Measurements from ENCODE around the gene GRM7. TPM values are rescaled to one million over a fixed set of nuclear protein-coding genes. Genes with fewer than 3 reads are reported as not detected.

GRM7 gene
- polyA plus RNA-seq, 1 donor from 2014 or later, result 23.8 TPM

DNA sequence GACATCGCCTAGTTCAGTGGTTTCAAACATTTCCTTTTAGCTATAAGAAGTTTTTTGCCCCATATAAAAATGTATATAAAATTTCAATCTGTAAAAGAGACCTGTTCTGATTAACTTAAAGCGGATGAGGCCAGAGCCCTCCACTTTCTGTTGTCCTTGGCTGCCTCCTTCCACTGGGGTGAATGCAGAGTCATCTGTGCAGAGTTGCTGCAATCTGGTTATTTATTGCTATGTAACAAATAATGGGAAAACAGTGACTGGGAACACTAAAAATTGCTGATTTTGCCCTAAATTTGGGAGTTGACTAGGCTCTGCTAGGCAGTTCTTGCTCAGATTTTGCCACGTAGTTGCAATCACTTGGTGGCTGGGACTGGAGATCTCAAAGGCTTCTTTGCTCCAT lies 637.8 kb downstream of the GRM7 start:
- no peak overlapping the region for H3K4me2 ChIP-seq (ENCODE audit: low read length)
- H4K20me1 ChIP-seq (ENCODE audit: insufficient read depth), result no peaks in the 10 kb centered on the region
- H3K27ac ChIP-seq (ENCODE audit: low read length), result no peak overlapping the region
- H3K4me3 ChIP-seq (ENCODE audit: low read length), result no peak overlapping the region
- no peaks in the 10 kb centered on the region for H3K9me3 ChIP-seq (ENCODE audit: low read length)
- TF ChIP-seq RAD21 (conservative IDR thresholded peaks at IDR 0.05), result no peak
- TF ChIP-seq, protein P1, sequence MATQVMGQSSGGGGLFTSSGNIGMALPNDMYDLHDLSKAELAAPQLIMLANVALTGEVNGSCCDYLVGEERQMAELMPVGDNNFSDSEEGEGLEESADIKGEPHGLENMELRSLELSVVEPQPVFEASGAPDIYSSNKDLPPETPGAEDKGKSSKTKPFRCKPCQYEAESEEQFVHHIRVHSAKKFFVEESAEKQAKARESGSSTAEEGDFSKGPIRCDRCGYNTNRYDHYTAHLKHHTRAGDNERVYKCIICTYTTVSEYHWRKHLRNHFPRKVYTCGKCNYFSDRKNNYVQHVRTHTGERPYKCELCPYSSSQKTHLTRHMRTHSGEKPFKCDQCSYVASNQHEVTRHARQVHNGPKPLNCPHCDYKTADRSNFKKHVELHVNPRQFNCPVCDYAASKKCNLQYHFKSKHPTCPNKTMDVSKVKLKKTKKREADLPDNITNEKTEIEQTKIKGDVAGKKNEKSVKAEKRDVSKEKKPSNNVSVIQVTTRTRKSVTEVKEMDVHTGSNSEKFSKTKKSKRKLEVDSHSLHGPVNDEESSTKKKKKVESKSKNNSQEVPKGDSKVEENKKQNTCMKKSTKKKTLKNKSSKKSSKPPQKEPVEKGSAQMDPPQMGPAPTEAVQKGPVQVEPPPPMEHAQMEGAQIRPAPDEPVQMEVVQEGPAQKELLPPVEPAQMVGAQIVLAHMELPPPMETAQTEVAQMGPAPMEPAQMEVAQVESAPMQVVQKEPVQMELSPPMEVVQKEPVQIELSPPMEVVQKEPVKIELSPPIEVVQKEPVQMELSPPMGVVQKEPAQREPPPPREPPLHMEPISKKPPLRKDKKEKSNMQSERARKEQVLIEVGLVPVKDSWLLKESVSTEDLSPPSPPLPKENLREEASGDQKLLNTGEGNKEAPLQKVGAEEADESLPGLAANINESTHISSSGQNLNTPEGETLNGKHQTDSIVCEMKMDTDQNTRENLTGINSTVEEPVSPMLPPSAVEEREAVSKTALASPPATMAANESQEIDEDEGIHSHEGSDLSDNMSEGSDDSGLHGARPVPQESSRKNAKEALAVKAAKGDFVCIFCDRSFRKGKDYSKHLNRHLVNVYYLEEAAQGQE (IDR thresholded peaks at IDR 0.05; ENCODE audit: borderline replicate concordance), result no peak
- TF ChIP-seq EP300 (conservative IDR thresholded peaks at IDR 0.05; ENCODE audit: poor library complexity, severe bottlenecking), result no peak
- no peak for TF ChIP-seq EZH2 (IDR thresholded peaks at IDR 0.05; ENCODE audit: borderline replicate concordance, insufficient read depth, low read length, poor library complexity, severe bottlenecking)
- TF ChIP-seq, protein P2, sequence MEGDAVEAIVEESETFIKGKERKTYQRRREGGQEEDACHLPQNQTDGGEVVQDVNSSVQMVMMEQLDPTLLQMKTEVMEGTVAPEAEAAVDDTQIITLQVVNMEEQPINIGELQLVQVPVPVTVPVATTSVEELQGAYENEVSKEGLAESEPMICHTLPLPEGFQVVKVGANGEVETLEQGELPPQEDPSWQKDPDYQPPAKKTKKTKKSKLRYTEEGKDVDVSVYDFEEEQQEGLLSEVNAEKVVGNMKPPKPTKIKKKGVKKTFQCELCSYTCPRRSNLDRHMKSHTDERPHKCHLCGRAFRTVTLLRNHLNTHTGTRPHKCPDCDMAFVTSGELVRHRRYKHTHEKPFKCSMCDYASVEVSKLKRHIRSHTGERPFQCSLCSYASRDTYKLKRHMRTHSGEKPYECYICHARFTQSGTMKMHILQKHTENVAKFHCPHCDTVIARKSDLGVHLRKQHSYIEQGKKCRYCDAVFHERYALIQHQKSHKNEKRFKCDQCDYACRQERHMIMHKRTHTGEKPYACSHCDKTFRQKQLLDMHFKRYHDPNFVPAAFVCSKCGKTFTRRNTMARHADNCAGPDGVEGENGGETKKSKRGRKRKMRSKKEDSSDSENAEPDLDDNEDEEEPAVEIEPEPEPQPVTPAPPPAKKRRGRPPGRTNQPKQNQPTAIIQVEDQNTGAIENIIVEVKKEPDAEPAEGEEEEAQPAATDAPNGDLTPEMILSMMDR (IDR thresholded peaks at IDR 0.05; ENCODE audit: poor library complexity, severe bottlenecking), result no peak
- no peak for TF ChIP-seq MXI1 (conservative IDR thresholded peaks at IDR 0.05; ENCODE audit: poor library complexity, severe bottlenecking)
- no peak for TF ChIP-seq TAF1 (IDR thresholded peaks at IDR 0.05; ENCODE audit: low read depth)
- TF ChIP-seq SMC3 (conservative IDR thresholded peaks at IDR 0.05; ENCODE audit: poor library complexity), result no peak
- no peak for TF ChIP-seq POLR2AphosphoS5 (IDR thresholded peaks at IDR 0.05)
- no peak overlapping the region for H3K9ac ChIP-seq (ENCODE audit: low read length)
- H3K36me3 ChIP-seq (ENCODE audit: insufficient read depth, low read length), result no peaks in the 10 kb centered on the region
- no peaks in the 10 kb centered on the region for H3K9me2 ChIP-seq (ENCODE audit: insufficient read depth, low read length)
- H3K27me3 ChIP-seq (ENCODE audit: insufficient read depth, low read depth, low read length), result no peaks in the 10 kb centered on the region
- H2AFZ ChIP-seq (ENCODE audit: low read depth, low read length), result no peak overlapping the region
- no peaks in the 10 kb centered on the region for H3K79me2 ChIP-seq (replicated peaks; ENCODE audit: insufficient read depth, low read length)
- no peaks in the 10 kb centered on the region for H3F3A ChIP-seq (ENCODE audit: insufficient read depth, low read length, poor library complexity, severe bottlenecking)

DNA sequence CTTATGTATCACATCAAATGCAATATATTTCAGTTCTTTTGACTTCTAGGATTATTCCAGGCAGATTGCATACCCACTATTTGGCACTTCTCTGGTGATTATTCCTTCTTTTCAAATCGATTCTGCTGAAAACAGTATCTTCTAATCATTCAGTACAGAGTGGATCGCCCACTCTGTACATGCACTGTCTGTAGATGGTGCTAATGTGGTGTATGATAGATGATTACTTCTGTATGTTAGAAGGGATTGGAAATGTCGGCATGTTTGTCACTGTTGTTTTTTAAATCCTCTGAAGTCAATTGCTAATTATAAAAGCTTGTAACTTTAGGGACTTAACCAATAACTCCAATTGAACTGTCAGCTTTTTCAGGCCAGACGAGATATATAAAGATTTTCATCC lies 642.5 kb downstream of the GRM7 start:
- Histone ChIP-seq H3K9me3 (ENCODE audit: low read length) (no peaks in the 10 kb centered on the region), H2AFZ (ENCODE audit: low read depth, low read length) (no peak overlapping the region), H4K20me1 (ENCODE audit: insufficient read depth) (no peaks in the 10 kb centered on the region), H3K27ac (ENCODE audit: low read length) (no peak overlapping the region), H3K27me3 (ENCODE audit: insufficient read depth, low read depth, low read length) (no peaks in the 10 kb centered on the region), H3K4me3 (ENCODE audit: low read length) (no peak overlapping the region), H3K36me3 (ENCODE audit: insufficient read depth, low read length) (no peaks in the 10 kb centered on the region), H3K9ac (ENCODE audit: low read length) (no peak overlapping the region), H3K79me2 (replicated peaks; ENCODE audit: insufficient read depth, low read length) (no peaks in the 10 kb centered on the region), H3F3A (ENCODE audit: insufficient read depth, low read length, poor library complexity, severe bottlenecking) (no peaks in the 10 kb centered on the region), H3K4me2 (ENCODE audit: low read length) (no peak overlapping the region), H3K9me2 (ENCODE audit: insufficient read depth, low read length) (no peaks in the 10 kb centered on the region)
- TF ChIP-seq, protein P1 (IDR thresholded peaks at IDR 0.05; ENCODE audit: borderline replicate concordance), result no peak
- TF ChIP-seq EP300 (conservative IDR thresholded peaks at IDR 0.05; ENCODE audit: poor library complexity, severe bottlenecking) (no peak), SMC3 (conservative IDR thresholded peaks at IDR 0.05; ENCODE audit: poor library complexity) (no peak), MXI1 (conservative IDR thresholded peaks at IDR 0.05; ENCODE audit: poor library complexity, severe bottlenecking) (no peak), POLR2AphosphoS5 (IDR thresholded peaks at IDR 0.05) (no peak), TAF1 (IDR thresholded peaks at IDR 0.05; ENCODE audit: low read depth) (no peak), EZH2 (IDR thresholded peaks at IDR 0.05; ENCODE audit: borderline replicate concordance, insufficient read depth, low read length, poor library complexity, severe bottlenecking) (no peak), RAD21 (conservative IDR thresholded peaks at IDR 0.05) (no peak)
- TF ChIP-seq, protein P2 (IDR thresholded peaks at IDR 0.05; ENCODE audit: poor library complexity, severe bottlenecking), result no peak
